HG02885 (cell line): ENCODE data around the gene MYO3A.

Experiments used
- ATAC-seq: cut with Tn5 transposase; IDR thresholded peaks from one replicate; pipeline ENCODE4 v1.9.1; 2021; ENCODE audit warnings: mild to moderate bottlenecking; ENCODE audit not compliant: unreplicated experiment, poor library complexity

MYO3A gene

DNA sequence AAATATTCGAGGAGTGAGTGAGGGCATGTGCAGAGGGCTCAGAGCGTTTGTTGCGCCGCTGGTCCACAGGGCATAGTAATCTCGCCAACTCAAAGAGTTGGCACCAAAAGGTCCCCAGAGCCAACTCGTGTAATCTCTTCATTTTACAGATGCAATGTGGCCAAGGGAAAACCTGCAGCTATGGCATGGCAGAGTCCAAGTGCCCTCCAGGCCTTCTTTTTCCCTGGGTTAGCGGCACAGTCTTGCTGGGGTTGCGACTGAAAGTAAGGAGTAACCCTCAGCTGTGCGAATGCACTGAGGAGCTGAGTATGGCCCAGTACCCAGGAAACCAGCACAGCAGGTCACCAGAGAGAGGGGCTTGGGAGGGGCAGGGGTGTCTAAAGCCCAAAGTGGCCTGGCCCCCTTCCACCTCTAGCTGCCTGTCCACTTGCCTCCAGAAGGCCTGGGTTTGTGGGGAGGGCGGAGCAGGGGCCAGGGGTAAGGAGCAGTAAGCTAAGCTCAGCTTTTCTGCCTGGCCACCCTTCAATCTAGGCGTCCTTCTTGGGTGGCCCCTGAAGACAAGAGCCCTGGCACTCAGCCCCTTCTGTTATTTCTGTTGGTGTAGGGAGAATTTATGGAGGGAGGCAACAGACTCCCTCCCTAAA lies 279.2 kb downstream of the MYO3A start:
- ATAC-seq = no peak

DNA sequence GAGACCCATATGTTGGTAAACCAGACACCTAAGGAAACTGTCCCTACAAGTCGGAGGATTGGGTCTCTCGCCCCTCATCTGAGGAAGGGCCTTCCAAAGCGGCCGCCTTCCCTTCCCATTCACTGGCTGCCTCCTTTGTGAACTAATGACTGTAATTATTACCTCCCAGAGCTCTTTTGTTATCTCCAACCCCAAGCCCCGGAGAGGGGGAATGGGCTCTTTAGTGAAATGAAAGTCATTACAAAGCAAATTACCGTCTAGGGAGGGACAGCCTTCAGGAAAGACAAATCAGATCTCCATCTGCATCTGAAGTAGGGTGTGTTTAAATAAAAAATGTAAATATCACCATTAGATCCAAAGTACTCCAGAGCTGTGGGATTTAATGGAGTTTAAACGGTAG lies 280.0 kb downstream of the MYO3A start:
- no peak for ATAC-seq

GRCh38 chr10:26214551-26215395 lies 280.7 kb downstream of the MYO3A start:
- ATAC-seq = no peak

GRCh38 chr10:26215396-26215934 lies 281.4 kb downstream of the MYO3A start:
- ATAC-seq = no peak

- no peak for ATAC-seq
These were observed 282.0 kb downstream of the MYO3A start for GRCh38 chr10:26215935-26216584.

DNA sequence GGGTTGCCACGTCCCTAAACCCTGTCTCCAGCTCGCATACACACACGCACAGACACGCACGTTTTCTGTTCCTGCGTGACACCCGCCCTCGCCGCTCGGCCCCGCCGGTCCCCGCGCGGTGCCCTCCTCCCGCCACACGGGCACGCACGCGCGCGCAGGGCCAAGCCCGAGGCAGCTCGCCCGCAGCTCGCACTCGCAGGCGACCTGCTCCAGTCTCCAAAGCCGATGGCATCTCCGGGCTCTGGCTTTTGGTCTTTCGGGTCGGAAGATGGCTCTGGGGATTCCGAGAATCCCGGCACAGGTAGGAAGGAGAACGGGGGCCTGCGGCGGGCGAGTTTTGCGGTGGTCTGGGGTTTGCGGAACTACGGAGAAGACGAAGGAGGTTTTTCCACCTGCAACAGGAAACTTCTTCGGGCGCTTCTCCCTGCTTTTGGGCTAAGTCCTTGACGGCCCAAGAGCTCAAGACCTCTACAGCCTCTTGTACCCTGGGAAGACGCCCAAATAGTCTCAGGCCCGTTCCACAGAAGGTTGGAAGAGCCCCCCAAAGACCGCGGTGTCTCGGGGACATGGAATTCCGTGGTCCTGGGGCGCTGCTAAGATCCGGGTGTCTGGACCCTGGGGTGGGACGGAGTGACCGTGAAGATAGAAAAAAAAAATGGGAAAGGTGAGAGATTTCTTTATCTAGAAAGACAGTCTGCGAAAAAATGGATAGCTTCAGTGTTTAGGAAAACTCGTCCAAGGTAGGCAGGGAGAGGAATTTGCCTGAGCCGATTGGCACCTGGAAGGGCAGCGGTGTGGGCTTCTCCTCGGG lies 282.8 kb downstream of the MYO3A start, which contains the start of gene GAD2:
Gene GAD2 (plus strand): TSS at position 190 of the 811 bp plus-strand sequence. CDS start 36 bp downstream, at position 226.
- ATAC-seq = no peak

DNA sequence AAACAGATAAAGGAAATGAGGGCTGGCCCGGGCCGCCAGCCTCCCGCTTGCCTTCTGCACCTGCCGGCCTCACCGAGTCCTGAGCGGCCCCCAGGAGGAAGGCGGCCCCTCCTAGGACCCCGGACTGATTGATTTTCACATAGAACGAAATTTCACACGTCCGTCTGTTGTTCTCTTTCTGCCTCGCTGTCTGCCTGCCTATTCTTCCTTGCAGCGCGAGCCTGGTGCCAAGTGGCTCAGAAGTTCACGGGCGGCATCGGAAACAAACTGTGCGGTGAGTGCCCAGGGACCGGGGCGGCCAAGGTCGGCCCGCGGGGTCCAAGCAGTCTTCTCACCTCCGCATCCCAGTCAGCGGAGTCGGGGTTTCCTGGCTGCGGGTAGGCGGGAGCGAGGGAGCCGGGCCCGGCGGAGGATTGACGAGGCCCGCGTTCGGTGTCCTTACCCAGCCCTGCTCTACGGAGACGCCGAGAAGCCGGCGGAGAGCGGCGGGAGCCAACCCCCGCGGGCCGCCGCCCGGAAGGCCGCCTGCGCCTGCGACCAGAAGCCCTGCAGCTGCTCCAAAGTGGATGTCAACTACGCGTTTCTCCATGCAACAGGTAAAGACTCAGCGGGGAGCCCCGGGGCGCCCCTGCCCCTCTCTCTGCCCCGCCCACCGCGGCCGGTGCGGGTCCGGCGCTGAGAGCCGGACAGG lies 283.5 kb downstream of the MYO3A start:
- no peak for ATAC-seq

DNA sequence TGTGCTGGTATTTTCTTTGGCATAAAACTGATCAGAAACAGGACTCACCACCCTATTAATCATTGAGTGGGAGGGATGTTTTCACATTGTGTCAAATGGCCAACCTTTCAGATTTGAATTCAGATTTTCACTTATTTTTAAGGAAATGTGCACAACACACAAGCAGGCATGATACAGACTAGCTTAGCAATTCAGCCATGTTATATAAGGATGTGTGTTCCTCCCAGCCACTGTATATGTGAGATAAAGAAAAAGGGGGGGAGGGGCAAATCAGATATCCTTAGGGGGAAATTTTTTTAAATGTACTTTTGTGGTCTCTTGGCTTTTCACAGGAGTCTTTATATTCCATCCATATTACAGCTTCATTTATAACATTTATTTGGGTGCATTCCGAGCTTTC lies 285.6 kb downstream of the MYO3A start:
- no peak for ATAC-seq

DNA sequence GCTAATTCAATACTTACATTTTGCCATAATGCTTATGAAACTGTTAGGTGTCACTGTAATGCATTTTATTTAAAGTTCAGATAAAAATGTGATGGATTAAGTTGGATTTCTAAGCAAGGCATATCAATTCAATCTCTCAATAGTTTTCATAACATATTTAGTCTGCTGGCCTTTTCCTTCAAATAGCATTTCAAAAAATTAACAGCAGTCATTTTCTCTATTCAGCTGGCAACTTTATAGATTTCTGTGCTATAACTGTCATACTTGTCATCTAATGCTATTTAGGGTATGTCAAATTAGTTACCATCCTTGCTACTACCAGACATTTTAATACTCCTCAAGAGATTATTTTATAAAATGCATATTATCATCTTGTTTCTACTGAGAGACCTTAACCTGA lies 286.9 kb downstream of the MYO3A start:
- ATAC-seq = no peak

- ATAC-seq = no peak
These were observed 287.5 kb downstream of the MYO3A start for GRCh38 chr10:26221541-26221940.

GRCh38 chr10:26222563-26222962 lies 288.5 kb downstream of the MYO3A start:
- no peak for ATAC-seq

- ATAC-seq = no peak
These were observed 291.3 kb downstream of the MYO3A start for GRCh38 chr10:26225322-26225721.

- ATAC-seq = no peak
These were observed 293.8 kb downstream of the MYO3A start for GRCh38 chr10:26227786-26228185.

DNA sequence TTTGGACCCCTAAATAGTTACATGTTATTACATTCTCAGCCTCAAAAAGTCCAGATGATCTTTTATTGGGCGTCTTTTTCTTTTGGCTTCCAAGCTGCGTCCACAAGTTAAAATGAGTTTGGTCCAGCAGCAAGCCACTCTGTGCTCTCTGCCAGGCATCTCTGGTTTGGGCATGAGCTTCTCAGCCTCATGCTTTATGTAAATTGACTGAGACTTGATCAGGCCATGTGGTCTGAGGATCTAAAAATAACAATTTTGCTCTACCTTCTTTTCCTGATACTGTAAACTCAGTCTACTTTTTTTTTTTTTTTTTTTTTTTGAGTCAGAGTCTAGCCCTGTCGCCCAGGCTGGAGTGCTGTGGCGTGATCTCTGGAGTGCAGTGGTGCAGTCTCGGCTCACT lies 298.1 kb downstream of the MYO3A start:
- no peak for ATAC-seq

GRCh38 chr10:26235761-26236160 lies 301.7 kb downstream of the MYO3A start:
- ATAC-seq = no peak

DNA sequence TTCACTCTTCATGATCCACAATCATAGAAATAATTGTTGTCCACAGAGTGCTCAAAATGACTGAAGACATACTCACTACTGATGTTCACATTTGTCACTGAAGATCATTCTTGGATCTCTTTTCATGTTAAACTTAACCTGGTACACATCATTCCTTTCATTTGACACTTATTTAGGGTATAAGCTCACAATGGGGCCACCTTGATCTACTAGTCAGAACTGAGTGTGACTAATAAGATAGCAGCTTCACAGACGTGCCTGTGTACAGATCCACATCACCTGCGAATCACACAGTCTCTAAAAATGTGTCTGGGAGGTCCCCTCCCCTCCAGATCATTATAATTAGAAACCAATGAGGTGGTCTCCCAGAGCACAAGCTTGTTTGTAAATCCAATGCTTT lies 304.3 kb downstream of the MYO3A start:
- ATAC-seq = no peak

DNA sequence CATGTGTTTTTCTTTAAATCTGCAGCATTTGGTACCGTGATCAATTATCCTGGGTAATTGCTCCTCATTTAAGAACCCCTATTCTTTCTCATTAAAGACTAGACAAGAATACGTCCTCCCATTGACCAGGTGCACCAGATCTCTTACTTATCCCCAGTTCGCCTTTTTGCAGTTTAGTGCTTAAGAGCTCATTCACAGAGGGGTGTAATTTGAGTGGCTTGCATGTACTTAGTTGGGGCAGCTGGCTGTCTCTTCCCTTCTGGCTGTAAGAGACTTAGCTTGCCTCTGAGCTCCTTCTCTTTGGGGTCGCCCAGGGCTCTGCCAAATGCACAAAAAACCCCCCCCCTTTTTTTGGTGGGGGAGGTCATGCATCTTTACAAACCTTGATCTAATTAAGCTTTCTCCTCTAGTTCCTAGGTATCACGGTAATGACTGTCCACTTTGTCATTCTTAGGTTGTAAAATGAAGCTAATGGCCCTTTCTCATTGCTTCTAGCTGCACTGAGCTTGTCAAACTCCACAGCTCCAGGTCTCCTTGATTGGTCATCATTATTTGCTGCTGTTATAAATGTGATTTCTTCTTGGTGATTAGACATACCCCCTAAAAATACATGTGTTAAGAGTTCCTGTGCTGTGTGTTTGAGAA lies 308.8 kb downstream of the MYO3A start:
- ATAC-seq = no peak

GRCh38 chr10:26243351-26243720 lies 309.3 kb downstream of the MYO3A start:
- ATAC-seq = no peak

GRCh38 chr10:26249681-26250080 lies 315.7 kb downstream of the MYO3A start:
- no peak for ATAC-seq
